Spleen (tissue), 11 donors: ENCODE data around the gene MGST2. TPM values are rescaled to one million over a fixed set of nuclear protein-coding genes. Genes with fewer than 3 reads are reported as not detected.

Experiments used
- DNase-seq: peaks from one replicate; pipeline ENCODE4 v3.0.0-alpha.2; 2020
- H3K27ac ChIP-seq, 8 donors: fragments of 200-600 bp; sonication (generic) in 7 of 8; 1 replicate in 4 of 8; 2 replicates in 4 of 8; pipeline versions ENCODE4 v1.5.0 to v1.8.0; 2016 to 2021; ENCODE audit warnings: inconsistent platforms in 4 of 8, mild to moderate bottlenecking in 4 of 8, moderate library complexity in 1 of 8
- H3K27me3 ChIP-seq, 7 donors: fragments of 200-600 bp; sonication (generic) in 6 of 7; replicated peaks in 1 of 7; 1 replicate in 4 of 7; 2 replicates in 3 of 7; pipeline versions ENCODE4 v1.5.0 to v1.8.0; 2016 to 2021; ENCODE audit warnings: inconsistent platforms in 3 of 7, mild to moderate bottlenecking in 1 of 7
- H3K36me3 ChIP-seq, 6 donors: fragments of 200-600 bp; sonication (generic) in 5 of 6; 1 replicate in 4 of 6; 2 replicates in 2 of 6; pipeline versions ENCODE4 v1.5.0 to v1.8.0; 2016 to 2021; ENCODE audit warnings: inconsistent platforms in 2 of 6
- H3K4me1 ChIP-seq, 6 donors: fragments of 200-600 bp; sonication (generic) in 5 of 6; 1 replicate in 3 of 6; 2 replicates in 3 of 6; pipeline versions ENCODE4 v1.5.0 to v1.8.0; 2016 to 2021; ENCODE audit warnings: inconsistent platforms in 3 of 6
- H3K4me3 ChIP-seq, 8 donors: fragments of 200-600 bp; sonication (generic) in 7 of 8; 1 replicate in 4 of 8; 2 replicates in 4 of 8; pipeline versions ENCODE4 v1.5.0 to v1.8.0; 2016 to 2021; ENCODE audit warnings: inconsistent platforms in 4 of 8, mild to moderate bottlenecking in 4 of 8, moderate library complexity in 2 of 8
- H3K9me3 ChIP-seq, 8 donors: fragments of 200-600 bp; sonication (generic) in 7 of 8; 1 replicate in 4 of 8; 2 replicates in 4 of 8; pipeline versions ENCODE4 v1.5.0 to v1.8.0; 2016 to 2021; ENCODE audit warnings: inconsistent platforms in 4 of 8
- POLR2A ChIP-seq, 3 donors: fragments of 450-650 bp; IDR thresholded peaks; one replicate each; pipeline ENCODE4 v1.5.1; 2017; ENCODE audit warnings: antibody characterized with exemption in 3 of 3, mild to moderate bottlenecking in 1 of 3
- POLR2AphosphoS5 ChIP-seq, 3 donors: sonication (generic); formaldehyde crosslinking; IDR thresholded peaks; one replicate each; pipeline ENCODE4 v1.5.1; 2017; ENCODE audit warnings: antibody characterized with exemption in 3 of 3
- WGBS, 5 donors: extraction: QIAGEN DNeasy Blood & Tissue Kit in 3 of 5; methylation state at CpG; one replicate each; pipeline versions ENCODE4 v1.1.5 to v1.1.7; 2013 to 2018; 5-methylcytosine and 5-hydroxymethylcytosine counted together
- intact Hi-C: fragments of 100-400 bp; cut with DNase I; formaldehyde crosslinking; loops from one replicate; pipeline ENCODE4 v1.15.0; 2023; ENCODE audit warnings: low total_unique reads
- polyA plus RNA-seq, 3 donors: library from polyadenylated mRNA; stranded (reverse); fragments of 200-250 nt; gene quantifications; one replicate each; pipeline ENCODE4 v1.2.1, GENCODE V29; 2013
- total RNA-seq, 7 donors: library from RNA; depleted of rRNA in 3 of 7; stranded (reverse); fragments of >200 nt in 3 of 7; fragmentation: NEBNext Ultra II Directional in 4 of 7; extraction: Animal tissue kit (Norgen Biotek cat#: 25700) in 4 of 7; gene quantifications; one replicate each; pipeline versions ENCODE4 v1.1.0 to v1.2.1, GENCODE V29; 2016 to 2021
- TF ChIP-seq, protein P1 (sequence below), 11 experiments: fragments of 200-600 bp in 7 of 11; fragments of 450-650 bp in 4 of 11; sonication (generic) in 4 of 11; IDR thresholded peaks in 8 of 11; conservative IDR thresholded peaks in 3 of 11; 1 replicate in 7 of 11; 2 replicates in 4 of 11; pipeline versions ENCODE4 v1.4.0 to v1.8.0; 2016 to 2021; ENCODE audit warnings: antibody characterized with exemption in 11 of 11, inconsistent platforms in 4 of 11, mild to moderate bottlenecking in 1 of 11
- donor health status: healthy with polysubstance abuse.
- donor health status: DM: no; HTN: no; CAD: no; lungs with moderate emphysema.
- donor health status: DM: no; HTN: no; CAD: no.
- donor health status: Bipolar disorder and iron deficiency.
- donor health status: healthy.
- donor health status: DM: no; HTN: no; CAD: no.
- donor health status: DM: yes; HTN: yes; CAD: no.

The MGST2 gene
- total and polyA plus RNA-seq, 10 donors, result 26.9 to 114 (median 59.6) TPM

DNA sequence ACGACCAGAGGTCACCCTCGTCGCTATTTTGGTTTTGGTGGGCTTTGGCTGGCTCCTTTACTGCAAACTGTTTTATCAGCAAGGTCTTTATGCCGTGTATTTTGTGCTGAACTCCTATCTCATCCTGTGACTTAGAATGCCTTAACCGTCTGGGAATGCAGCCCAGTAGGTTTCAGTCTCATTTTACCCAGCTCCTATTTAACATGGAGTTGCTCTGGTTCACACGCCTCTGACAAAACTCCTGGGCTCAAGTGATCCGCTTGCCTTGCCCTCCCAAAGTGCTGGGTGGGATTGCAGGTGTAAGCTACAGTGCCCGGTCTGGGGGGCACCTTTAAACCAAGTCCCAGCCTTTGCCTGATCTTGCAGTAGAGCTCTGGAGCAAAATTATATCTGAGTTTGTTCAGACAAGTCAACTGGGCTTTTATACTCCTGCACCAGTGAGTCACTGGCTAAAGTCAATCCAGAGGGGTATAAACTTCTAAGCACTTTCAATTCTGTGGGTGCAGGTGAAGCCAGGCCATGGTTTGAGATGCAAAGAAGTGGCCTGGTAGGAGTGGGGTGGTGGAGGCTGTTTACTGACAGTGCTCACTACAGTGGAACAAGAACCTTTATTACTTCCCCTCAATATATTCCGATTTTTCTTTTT lies 50.2 kb downstream of the MGST2 start:
- TF ChIP-seq POLR2AphosphoS5 (IDR thresholded peaks at IDR 0.05) (no peak), POLR2A (IDR thresholded peaks at IDR 0.05) (no peak)
- H3K27ac ChIP-seq, result no peak overlapping the region
- WGBS, 5 donors, result 83 to 94% (median 87%) methylated on average over 8 to 9 of the region's 9 CpGs
- H3K36me3 ChIP-seq, result peaks cover 0 to 37% (median 7%) of the 10 kb centered on the region in 6 donors
- no peaks in the 10 kb centered on the region for H3K4me1 ChIP-seq
- no peaks in the 10 kb centered on the region for H3K9me3 ChIP-seq
- DNase-seq, result no peak
- no peak overlapping the region for H3K4me3 ChIP-seq
- intact Hi-C loops, result no loop called here
- no peaks in the 10 kb centered on the region for H3K27me3 ChIP-seq

DNA sequence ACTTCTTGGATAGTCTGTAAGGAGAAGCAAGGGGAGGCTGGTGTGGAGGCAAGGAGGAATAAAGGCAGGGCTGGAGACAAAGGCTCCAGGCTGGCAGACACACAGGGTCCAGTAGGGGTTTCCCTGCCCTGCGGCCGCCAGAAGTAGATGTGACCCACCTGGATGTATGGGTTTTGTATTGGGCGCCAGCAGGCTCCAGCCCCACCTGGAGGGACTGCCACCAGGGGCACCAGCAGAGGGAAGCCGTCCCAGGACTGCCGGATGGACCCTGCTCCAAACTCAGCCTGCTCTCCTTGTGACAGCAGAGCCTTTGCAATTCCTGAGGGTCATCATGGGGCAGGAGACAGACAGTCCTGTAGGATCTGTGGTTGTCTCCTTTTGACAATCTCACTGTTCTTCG lies 52.7 kb downstream of the MGST2 start:
- 94 to 98% (median 95%) methylated on average over 6 of the region's 6 CpGs for WGBS, 5 donors
- no peak overlapping the region for H3K27ac ChIP-seq
- DNase-seq, result no peak
- no peaks in the 10 kb centered on the region for H3K9me3 ChIP-seq
- intact Hi-C loops, result no loop called here
- H3K4me1 ChIP-seq, result no peaks in the 10 kb centered on the region
- H3K27me3 ChIP-seq, result no peaks in the 10 kb centered on the region
- peaks cover 0 to 37% (median 7%) of the 10 kb centered on the region in 6 donors for H3K36me3 ChIP-seq
- TF ChIP-seq POLR2A (IDR thresholded peaks at IDR 0.05), result no peak
- H3K4me3 ChIP-seq, result no peak overlapping the region

DNA sequence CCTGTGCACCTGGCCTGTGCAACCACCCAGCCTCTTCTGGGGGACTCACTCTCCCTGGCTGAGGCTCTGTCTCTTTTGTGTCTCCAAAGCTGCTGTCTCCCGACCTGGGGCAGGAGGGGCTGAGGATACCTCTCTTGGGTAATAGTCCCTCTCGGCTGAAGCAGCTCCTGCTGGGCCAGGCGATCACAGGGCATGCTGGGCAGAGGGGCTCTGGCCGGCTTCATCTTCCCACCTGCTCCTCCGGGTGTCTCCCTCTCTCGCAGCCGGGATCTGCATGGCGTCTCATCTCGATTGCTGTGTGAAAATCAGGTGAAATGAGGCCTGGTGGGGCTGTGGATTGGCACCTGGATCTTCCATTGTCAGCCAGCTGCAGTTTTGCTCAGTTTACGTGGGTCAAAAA lies 53.2 kb downstream of the MGST2 start:
- Histone ChIP-seq H3K36me3 (peaks cover 0 to 37% (median 7%) of the 10 kb centered on the region in 6 donors), H3K4me3 (no peak overlapping the region), H3K27ac (no peak overlapping the region), H3K27me3 (no peaks in the 10 kb centered on the region), H3K4me1 (no peaks in the 10 kb centered on the region), H3K9me3 (no peaks in the 10 kb centered on the region)
- no peak for TF ChIP-seq POLR2A (IDR thresholded peaks at IDR 0.05)
- TF ChIP-seq POLR2AphosphoS5 (IDR thresholded peaks at IDR 0.05), result no peak
- TF ChIP-seq, protein P1, sequence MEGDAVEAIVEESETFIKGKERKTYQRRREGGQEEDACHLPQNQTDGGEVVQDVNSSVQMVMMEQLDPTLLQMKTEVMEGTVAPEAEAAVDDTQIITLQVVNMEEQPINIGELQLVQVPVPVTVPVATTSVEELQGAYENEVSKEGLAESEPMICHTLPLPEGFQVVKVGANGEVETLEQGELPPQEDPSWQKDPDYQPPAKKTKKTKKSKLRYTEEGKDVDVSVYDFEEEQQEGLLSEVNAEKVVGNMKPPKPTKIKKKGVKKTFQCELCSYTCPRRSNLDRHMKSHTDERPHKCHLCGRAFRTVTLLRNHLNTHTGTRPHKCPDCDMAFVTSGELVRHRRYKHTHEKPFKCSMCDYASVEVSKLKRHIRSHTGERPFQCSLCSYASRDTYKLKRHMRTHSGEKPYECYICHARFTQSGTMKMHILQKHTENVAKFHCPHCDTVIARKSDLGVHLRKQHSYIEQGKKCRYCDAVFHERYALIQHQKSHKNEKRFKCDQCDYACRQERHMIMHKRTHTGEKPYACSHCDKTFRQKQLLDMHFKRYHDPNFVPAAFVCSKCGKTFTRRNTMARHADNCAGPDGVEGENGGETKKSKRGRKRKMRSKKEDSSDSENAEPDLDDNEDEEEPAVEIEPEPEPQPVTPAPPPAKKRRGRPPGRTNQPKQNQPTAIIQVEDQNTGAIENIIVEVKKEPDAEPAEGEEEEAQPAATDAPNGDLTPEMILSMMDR (IDR thresholded peaks at IDR 0.05 in 8 of 11, conservative IDR thresholded peaks at IDR 0.05 in 3 of 11), result no peak
- 89 to 96% (median 94%) methylated on average over 10 of the region's 10 CpGs for WGBS, 5 donors
- DNase-seq, result no peak
- intact Hi-C loops, result no loop called here

- Histone ChIP-seq H3K36me3 (peaks cover 0 to 37% (median 7%) of the 10 kb centered on the region in 6 donors), H3K4me1 (no peaks in the 10 kb centered on the region), H3K9me3 (no peaks in the 10 kb centered on the region), H3K4me3 (no peak overlapping the region), H3K27ac (no peak overlapping the region), H3K27me3 (no peaks in the 10 kb centered on the region)
- 91 to 99% (median 95%) methylated on average over 9 to 16 of the region's 16 CpGs for WGBS, 5 donors
- TF ChIP-seq POLR2AphosphoS5 (IDR thresholded peaks at IDR 0.05) (peak in 1 of 3 donors; percentile 28), POLR2A (IDR thresholded peaks at IDR 0.05) (no peak)
- DNase-seq, result peak; percentile 70
- intact Hi-C loops, result no loop called here
Measured at GRCh38 chr4:139719381-139720101, 53.9 kb downstream of the MGST2 start.

DNA sequence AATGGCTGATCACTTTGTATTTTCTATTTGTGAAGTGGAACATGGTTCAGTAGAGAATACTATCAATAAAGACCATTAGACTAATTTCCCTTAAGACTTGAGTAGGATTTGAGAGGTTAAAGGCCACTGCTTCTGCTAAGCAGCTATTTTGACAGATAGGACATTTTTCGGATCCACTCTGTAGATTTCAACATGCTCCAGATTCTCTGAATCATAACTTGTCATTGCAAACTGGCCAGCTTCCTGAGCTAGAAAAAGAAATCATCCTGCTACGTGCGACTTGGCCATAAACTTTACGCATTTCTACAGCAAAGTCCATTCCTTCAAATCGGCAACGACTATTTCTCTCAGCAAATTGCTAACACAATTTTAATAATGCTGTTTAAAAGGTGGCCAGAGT lies 55.2 kb downstream of the MGST2 start:
- no peaks in the 10 kb centered on the region for H3K4me1 ChIP-seq
- no peak for DNase-seq
- TF ChIP-seq POLR2A (IDR thresholded peaks at IDR 0.05), result no peak
- no peaks in the 10 kb centered on the region for H3K9me3 ChIP-seq
- no peak overlapping the region for H3K4me3 ChIP-seq
- H3K27me3 ChIP-seq, result no peaks in the 10 kb centered on the region
- peaks cover 0 to 43% (median 7%) of the 10 kb centered on the region in 6 donors for H3K36me3 ChIP-seq
- intact Hi-C loops, result no loop called here
- 72 to 86% (median 79%) methylated on average over 6 of the region's 6 CpGs for WGBS, 5 donors
- H3K27ac ChIP-seq, result peak overlapping the region in 4 of 8 donors; percentile 16 to 28 (median 22)

DNA sequence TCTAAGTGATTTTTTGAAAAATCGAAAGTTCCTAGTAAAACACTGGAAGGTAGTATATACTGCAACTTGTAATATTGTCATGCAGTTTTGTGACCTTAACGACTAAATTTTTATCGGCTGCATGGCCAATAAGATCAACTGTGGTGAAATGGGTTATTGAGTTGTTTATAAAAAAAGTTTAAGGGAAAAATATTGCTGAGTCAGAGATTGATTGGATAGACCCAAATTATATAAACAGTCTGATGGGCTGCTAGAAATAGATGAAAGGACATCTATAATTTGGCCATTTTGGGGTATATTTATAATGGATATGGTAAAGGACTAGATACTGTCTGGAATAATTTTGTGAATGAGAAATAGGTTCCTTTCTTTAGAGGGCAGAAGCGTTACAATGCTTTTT lies 56.2 kb downstream of the MGST2 start:
- intact Hi-C loops, result no loop called here
- Histone ChIP-seq H3K27ac (no peak overlapping the region), H3K36me3 (peaks cover 0 to 44% (median 7%) of the 10 kb centered on the region in 6 donors), H3K27me3 (no peaks in the 10 kb centered on the region), H3K9me3 (no peaks in the 10 kb centered on the region), H3K4me3 (no peak overlapping the region), H3K4me1 (no peaks in the 10 kb centered on the region)
- 71 to 85% (median 74%) methylated on average over 4 of the region's 4 CpGs for WGBS, 5 donors
- DNase-seq, result no peak
- TF ChIP-seq, protein P1 (IDR thresholded peaks at IDR 0.05 in 8 of 11, conservative IDR thresholded peaks at IDR 0.05 in 3 of 11), result no peak
- no peak for TF ChIP-seq POLR2AphosphoS5 (IDR thresholded peaks at IDR 0.05)
- TF ChIP-seq POLR2A (IDR thresholded peaks at IDR 0.05), result no peak
